Skeletal muscle tissue (tissue), 4 donors: ENCODE measurements around the gene RAP1GAP2. TPM values are rescaled to one million over a fixed set of nuclear protein-coding genes. Genes with fewer than 3 reads are reported as not detected.
A peak's percentile ranks its signal among the peaks of the same experiment; 100 is the strongest.
"Not testable (repeated sequence)": the region's sequence is repeated elsewhere in the genome, so short reads cannot be mapped to it uniquely, and the experiment has no call there.

Source experiments
- H3K27ac ChIP-seq: one replicate; pipeline ENCODE4 v1.7.0; 2013; ENCODE audit warnings: mild to moderate bottlenecking, low read depth, low read length, inconsistent platforms
- H3K27me3 ChIP-seq, 3 donors: one replicate each; pipeline ENCODE4 v1.7.0; 2013; ENCODE audit warnings: low read length in 3 of 3; ENCODE audit not compliant: control insufficient read depth in 3 of 3, insufficient read depth in 3 of 3
- H3K36me3 ChIP-seq, 3 donors: one replicate each; pipeline ENCODE4 v1.7.0; 2013; ENCODE audit warnings: low read length in 3 of 3; ENCODE audit not compliant: control insufficient read depth in 3 of 3, insufficient read depth in 3 of 3
- H3K4me1 ChIP-seq, 3 donors: one replicate each; pipeline ENCODE4 v1.7.0; 2013; ENCODE audit warnings: low read length in 3 of 3, mild to moderate bottlenecking in 3 of 3; ENCODE audit not compliant: control insufficient read depth in 3 of 3, insufficient read depth in 3 of 3
- H3K4me3 ChIP-seq, 3 donors: one replicate each; pipeline ENCODE4 v1.7.0; 2013; ENCODE audit warnings: low read length in 3 of 3
- H3K9ac ChIP-seq, 3 donors: one replicate each; pipeline ENCODE4 v1.7.0; 2013; ENCODE audit warnings: low read length in 3 of 3, mild to moderate bottlenecking in 3 of 3, moderate library complexity in 2 of 3, low read depth in 1 of 3
- H3K9me3 ChIP-seq, 3 donors: one replicate each; pipeline ENCODE4 v1.7.0; 2013; ENCODE audit warnings: low read length in 3 of 3; ENCODE audit not compliant: control insufficient read depth in 3 of 3
- total RNA-seq: library from RNA; depleted of rRNA; stranded (reverse); fragments of >200 nt; gene quantifications from one replicate; pipeline ENCODE4 v1.2.3, GENCODE V29; 2014
- donor health status: Osteomylitis.

RAP1GAP2 gene
- total RNA-seq, 1 donor from 2014 or later: 2.1 TPM

DNA sequence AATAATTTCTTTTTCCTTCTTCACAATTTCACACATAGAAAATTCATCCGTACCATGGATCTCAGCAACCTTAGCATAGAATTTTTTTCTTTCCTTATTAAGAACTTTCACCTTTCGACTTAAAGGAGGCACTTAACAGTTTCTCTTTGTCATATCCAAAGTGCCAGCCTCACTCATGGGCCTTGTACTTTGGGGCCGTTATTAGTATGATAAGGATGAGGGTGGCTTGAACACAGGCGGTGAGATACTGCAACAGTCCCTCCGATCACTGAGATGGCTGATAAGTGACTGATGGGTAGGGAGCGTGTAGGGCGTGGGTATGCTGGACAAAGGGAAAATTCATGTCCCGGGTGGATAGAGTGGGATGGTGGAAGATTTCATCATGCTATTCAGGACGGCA is 181.9 kb downstream of the RAP1GAP2 start:
- Histone ChIP-seq H3K9ac (no peak overlapping the region), H3K27me3 (no peaks in the 10 kb centered on the region), H3K27ac (no peak overlapping the region), H3K9me3 (no peaks in the 10 kb centered on the region), H3K36me3 (no peaks in the 10 kb centered on the region), H3K4me3 (no peak overlapping the region), H3K4me1 (peaks cover 0 to 9% (median 4%) of the 10 kb centered on the region in 3 donors)

GRCh38 chr17:2978991-2979390 is 182.8 kb downstream of the RAP1GAP2 start:
- no peak overlapping the region for H3K4me3 ChIP-seq
- no peaks in the 10 kb centered on the region for H3K9me3 ChIP-seq
- peaks cover 0 to 11% (median 5%) of the 10 kb centered on the region in 3 donors for H3K4me1 ChIP-seq
- H3K9ac ChIP-seq: no peak overlapping the region
- H3K27me3 ChIP-seq: no peaks in the 10 kb centered on the region
- H3K36me3 ChIP-seq: no peaks in the 10 kb centered on the region
- no peak overlapping the region for H3K27ac ChIP-seq

DNA sequence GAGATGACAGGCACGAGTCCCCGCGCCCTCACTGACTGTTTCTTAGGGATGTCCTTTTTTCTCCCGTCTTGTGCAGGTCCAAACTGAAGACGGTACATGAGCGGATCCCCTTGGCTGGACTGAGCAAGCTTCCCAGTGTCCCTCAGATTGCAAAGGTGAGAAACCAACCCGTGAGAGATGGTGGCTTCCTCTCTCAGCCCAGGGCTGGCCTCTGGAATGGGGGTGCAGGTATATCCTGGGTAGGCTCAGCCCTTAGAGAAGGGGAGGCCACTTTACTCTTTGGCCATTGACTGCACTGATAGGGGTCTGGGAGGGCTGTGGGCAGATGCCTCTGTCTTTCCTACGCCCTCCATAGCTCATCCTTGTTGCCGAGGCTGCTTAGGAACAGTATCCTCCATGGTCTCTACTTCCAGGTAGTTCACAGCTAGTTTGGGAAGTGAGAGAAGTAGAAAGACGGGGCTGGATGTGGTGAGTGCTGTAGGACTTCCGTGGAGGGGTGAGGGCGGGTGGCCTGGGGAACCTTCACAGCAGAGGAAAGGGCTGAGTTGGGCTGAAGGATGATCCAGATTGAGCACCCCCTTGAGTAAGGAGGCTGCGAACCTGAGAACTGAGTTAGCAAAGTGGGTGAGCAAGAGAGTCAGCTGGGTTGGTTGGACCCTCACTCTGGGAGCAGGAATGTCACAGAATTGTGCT is 184.1 kb downstream of the RAP1GAP2 start:
- Histone ChIP-seq H3K9me3 (no peaks in the 10 kb centered on the region), H3K4me1 (peaks cover 0 to 11% (median 5%) of the 10 kb centered on the region in 3 donors), H3K27ac (no peak overlapping the region), H3K36me3 (no peaks in the 10 kb centered on the region), H3K9ac (no peak overlapping the region), H3K27me3 (no peaks in the 10 kb centered on the region), H3K4me3 (no peak overlapping the region)

DNA sequence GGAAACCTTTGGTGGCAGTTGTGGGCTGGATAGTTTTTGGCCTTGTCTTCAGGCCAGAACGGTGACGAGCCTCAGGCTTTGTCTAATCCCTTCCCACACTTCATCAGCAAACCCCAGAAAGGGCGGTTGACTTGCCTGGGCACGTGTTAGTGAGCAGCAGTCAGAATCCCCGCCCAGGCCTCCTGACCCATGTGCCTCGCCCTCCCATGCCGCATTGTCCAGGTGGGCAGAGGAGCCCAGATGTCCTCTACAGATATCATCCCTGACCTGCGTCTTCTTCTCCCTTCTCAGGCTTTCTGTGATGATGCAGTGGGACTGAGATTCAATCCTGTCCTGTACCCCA is 184.6 kb downstream of the RAP1GAP2 start:
- no peak overlapping the region for H3K9ac ChIP-seq
- no peak overlapping the region for H3K4me3 ChIP-seq
- H3K27me3 ChIP-seq: no peaks in the 10 kb centered on the region
- H3K36me3 ChIP-seq: no peaks in the 10 kb centered on the region
- no peaks in the 10 kb centered on the region for H3K9me3 ChIP-seq
- peaks cover 0 to 11% (median 5%) of the 10 kb centered on the region in 3 donors for H3K4me1 ChIP-seq
- no peak overlapping the region for H3K27ac ChIP-seq

GRCh38 chr17:2981325-2981724 is 185.1 kb downstream of the RAP1GAP2 start:
- no peaks in the 10 kb centered on the region for H3K9me3 ChIP-seq
- H3K27me3 ChIP-seq: no peaks in the 10 kb centered on the region
- H3K4me3 ChIP-seq: no peak overlapping the region
- H3K36me3 ChIP-seq: no peaks in the 10 kb centered on the region
- no peak overlapping the region for H3K9ac ChIP-seq
- H3K27ac ChIP-seq: no peak overlapping the region
- peaks cover 0 to 11% (median 5%) of the 10 kb centered on the region in 3 donors for H3K4me1 ChIP-seq

- peak overlapping the region in 2 of 3 donors; percentile 38 to 51 for H3K9ac ChIP-seq
- H3K9me3 ChIP-seq: no peaks in the 10 kb centered on the region
- H3K36me3 ChIP-seq: no peaks in the 10 kb centered on the region
- peak overlapping the region in 1 of 3 donors; percentile 45 for H3K4me3 ChIP-seq
- H3K27me3 ChIP-seq: no peaks in the 10 kb centered on the region
- H3K27ac ChIP-seq: peak overlapping the region; percentile 30
- H3K4me1 ChIP-seq: peaks cover 0 to 11% (median 5%) of the 10 kb centered on the region in 3 donors
Measured at GRCh38 chr17:2982854-2983253, 186.6 kb downstream of the RAP1GAP2 start.

DNA sequence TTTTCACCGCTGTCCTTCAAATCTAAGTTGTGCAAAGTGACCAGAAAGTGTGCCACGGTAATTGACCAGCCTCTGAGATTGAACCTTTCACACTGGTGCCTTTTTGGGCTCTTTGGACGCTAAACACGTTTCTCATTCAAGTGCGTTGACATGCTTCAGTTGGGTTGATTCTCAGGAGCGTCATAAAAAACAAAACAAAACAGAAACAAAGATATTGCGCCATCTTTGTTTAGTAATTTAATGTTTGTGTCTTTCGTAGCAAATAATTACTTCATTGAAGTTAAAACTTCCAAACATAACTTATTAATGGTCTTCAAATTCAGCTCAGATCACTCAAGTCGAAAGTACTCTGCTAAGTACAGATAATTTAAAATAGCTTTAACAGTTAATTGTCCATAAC is 187.0 kb downstream of the RAP1GAP2 start:
- Histone ChIP-seq H3K36me3 (no peaks in the 10 kb centered on the region), H3K9ac (peak overlapping the region in 1 of 3 donors; percentile 51), H3K9me3 (no peaks in the 10 kb centered on the region), H3K4me1 (peaks cover 0 to 11% (median 5%) of the 10 kb centered on the region in 3 donors), H3K27me3 (no peaks in the 10 kb centered on the region), H3K27ac (peak overlapping the region; percentile 30), H3K4me3 (no peak overlapping the region)

DNA sequence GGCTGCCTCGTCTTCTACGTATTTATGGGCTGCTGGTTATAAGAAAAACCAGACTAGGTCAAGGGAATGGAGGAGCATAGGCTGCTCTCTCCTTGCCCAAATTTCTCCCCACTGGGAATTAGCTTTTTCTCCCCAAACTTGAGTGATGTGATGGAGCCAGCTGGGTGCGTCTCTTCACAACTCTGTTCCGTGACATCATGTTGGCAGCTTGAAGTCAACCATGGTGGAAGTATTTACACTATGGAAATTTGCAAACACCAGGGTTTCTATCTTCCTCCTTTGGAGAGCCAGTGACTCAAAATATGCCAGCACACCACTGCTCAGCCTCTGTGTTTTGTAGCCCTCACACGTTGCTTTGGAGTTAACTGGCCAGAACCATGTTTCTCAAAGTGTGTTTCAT is 189.1 kb downstream of the RAP1GAP2 start:
- Histone ChIP-seq H3K27ac (no peak overlapping the region), H3K4me3 (no peak overlapping the region), H3K36me3 (no peaks in the 10 kb centered on the region), H3K9me3 (no peaks in the 10 kb centered on the region), H3K9ac (no peak overlapping the region), H3K4me1 (peaks cover 0 to 11% (median 5%) of the 10 kb centered on the region in 3 donors), H3K27me3 (no peaks in the 10 kb centered on the region)

DNA sequence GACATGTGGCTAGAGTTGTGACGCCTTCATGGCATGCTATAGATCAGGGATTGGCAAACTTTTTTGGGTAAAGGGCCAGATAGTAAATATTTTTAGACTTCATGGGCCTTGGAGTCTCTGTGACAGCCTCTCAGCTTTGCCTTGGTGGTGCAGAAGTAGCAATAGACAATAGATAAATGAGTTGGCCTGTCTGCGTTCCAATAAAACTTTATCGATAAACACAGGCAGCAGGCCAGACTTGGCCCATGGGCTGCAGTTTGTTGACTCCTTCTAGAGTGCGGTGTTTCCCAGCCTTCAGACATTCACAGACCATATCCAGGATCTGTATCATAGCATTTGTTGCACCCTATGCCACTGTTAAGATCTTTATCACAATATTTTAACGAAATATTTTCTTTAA is 190.7 kb downstream of the RAP1GAP2 start:
- no peaks in the 10 kb centered on the region for H3K36me3 ChIP-seq
- H3K9ac ChIP-seq: no peak overlapping the region
- no peak overlapping the region for H3K4me3 ChIP-seq
- H3K27me3 ChIP-seq: no peaks in the 10 kb centered on the region
- no peaks in the 10 kb centered on the region for H3K9me3 ChIP-seq
- peaks cover 0 to 11% (median 5%) of the 10 kb centered on the region in 3 donors for H3K4me1 ChIP-seq
- H3K27ac ChIP-seq: no peak overlapping the region

GRCh38 chr17:2989396-2989795 is 193.2 kb downstream of the RAP1GAP2 start:
- H3K9me3 ChIP-seq, H3K4me3 ChIP-seq, H3K4me1 ChIP-seq, H3K9ac ChIP-seq, H3K27ac ChIP-seq, H3K27me3 ChIP-seq, H3K36me3 ChIP-seq: not testable (repeated sequence)
